Kidney epithelial cell (primary cell): ENCODE measurements around the gene CAMK2A. TPM values are rescaled to one million over a fixed set of nuclear protein-coding genes. Genes with fewer than 3 reads are reported as not detected.

ENCODE experiments used
- DNase-seq: peaks from one replicate; pipeline ENCODE4 v3.0.0-alpha.2; 2010; ENCODE audit warnings: low read depth
- H3K27me3 ChIP-seq: 2 replicates; pipeline ENCODE4 v1.6.0; 2011; ENCODE audit warnings: low read length; ENCODE audit not compliant: control insufficient read depth, insufficient read depth
- H3K36me3 ChIP-seq: 2 replicates; pipeline ENCODE4 v1.5.1; 2011; ENCODE audit warnings: low read length; ENCODE audit not compliant: control insufficient read depth, insufficient read depth
- H3K4me3 ChIP-seq: 2 replicates; pipeline ENCODE4 v1.5.1; 2011; ENCODE audit warnings: low read depth, mild to moderate bottlenecking, control low read depth, low read length
- total RNA-seq: library from RNA; depleted of rRNA; stranded (reverse); fragments of >200 nt; gene quantifications from 2 replicates; pipeline ENCODE4 v1.2.3, GENCODE V29; 2015
- TF ChIP-seq, protein P1 (sequence below): IDR thresholded peaks from 2 replicates; pipeline ENCODE4 v1.5.1; 2011; ENCODE audit warnings: mild to moderate bottlenecking, moderate library complexity, low read length, control low read depth, inconsistent platforms; ENCODE audit not compliant: insufficient read depth, poor library complexity, severe bottlenecking

CAMK2A gene
- total RNA-seq, 1 donor from 2014 or later: not detected

DNA sequence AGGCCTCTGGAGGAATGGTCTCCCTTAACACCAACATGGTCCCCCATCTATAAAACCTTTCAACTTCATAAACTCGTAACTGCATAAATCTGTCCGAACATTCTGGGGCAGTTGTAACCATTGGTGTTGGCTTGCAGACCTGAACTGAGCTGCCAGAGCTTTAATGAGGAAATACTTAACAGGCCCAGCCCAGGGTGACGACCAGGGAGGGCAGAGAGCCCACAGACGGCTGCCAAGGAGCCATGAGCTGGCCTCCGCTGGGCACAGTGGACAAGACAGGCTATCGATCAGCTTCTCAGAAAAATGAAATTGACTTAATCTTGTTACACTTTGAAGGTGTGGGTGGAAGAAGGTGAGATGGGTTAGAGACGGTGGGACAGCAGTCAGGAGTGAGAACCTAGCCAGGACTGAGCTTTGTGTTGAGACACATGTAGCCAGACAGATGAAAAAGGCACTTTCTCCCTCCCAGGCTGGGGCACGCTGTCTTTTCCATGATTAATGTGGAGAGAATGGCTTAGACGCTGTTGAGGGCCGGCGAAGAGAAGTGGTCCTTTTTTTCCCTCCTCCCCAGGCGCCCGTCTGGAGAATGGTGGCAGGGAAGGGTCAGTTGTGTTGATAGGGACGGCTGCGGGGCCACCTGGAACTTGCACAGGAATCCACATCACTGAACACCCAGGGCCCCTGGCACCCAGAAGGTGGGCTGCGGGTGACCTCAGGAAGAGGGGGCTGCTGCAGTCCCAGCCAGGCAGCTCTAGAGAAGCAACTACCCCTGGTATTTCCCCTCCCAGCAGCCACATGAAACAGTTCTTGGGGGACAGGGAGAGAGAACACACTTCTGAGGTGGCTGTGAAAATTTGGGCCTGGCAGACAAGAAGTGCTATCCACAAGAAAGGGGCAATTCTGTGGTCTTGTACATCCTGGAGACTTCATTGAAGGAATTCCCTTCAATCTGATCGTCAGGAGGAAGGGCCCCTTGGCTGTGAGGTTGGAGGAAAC lies 40.6 kb upstream of the CAMK2A start:
- no peak for DNase-seq
- TF ChIP-seq, protein P1, sequence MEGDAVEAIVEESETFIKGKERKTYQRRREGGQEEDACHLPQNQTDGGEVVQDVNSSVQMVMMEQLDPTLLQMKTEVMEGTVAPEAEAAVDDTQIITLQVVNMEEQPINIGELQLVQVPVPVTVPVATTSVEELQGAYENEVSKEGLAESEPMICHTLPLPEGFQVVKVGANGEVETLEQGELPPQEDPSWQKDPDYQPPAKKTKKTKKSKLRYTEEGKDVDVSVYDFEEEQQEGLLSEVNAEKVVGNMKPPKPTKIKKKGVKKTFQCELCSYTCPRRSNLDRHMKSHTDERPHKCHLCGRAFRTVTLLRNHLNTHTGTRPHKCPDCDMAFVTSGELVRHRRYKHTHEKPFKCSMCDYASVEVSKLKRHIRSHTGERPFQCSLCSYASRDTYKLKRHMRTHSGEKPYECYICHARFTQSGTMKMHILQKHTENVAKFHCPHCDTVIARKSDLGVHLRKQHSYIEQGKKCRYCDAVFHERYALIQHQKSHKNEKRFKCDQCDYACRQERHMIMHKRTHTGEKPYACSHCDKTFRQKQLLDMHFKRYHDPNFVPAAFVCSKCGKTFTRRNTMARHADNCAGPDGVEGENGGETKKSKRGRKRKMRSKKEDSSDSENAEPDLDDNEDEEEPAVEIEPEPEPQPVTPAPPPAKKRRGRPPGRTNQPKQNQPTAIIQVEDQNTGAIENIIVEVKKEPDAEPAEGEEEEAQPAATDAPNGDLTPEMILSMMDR: no peak

DNA sequence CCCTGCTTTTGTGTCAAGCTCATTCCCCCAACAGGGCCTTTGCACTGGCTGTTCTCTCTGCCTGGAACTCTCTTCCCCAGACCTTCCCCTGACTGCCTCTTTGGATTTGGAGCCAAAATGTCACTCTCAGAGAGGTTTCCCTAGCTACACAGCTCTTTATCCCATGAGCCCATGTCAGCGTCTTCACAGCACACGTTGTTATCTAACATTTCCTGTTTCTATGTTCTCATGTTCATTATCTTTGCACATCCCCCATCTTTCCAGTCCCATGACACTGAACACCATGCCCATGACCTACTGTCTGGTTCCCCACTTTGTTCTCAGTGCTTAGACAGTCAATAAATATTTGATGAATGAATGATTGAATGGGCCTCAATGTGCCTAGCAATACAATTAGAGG lies 39.5 kb upstream of the CAMK2A start:
- no peak for DNase-seq
- no peak overlapping the region for H3K4me3 ChIP-seq
- no peaks in the 10 kb centered on the region for H3K27me3 ChIP-seq
- no peaks in the 10 kb centered on the region for H3K36me3 ChIP-seq
- TF ChIP-seq, protein P1: no peak

More for the DNA sequence above, 40.6 kb upstream of the CAMK2A start:
- H3K4me3 ChIP-seq: no peak overlapping the region
- no peaks in the 10 kb centered on the region for H3K36me3 ChIP-seq
- no peaks in the 10 kb centered on the region for H3K27me3 ChIP-seq

DNA sequence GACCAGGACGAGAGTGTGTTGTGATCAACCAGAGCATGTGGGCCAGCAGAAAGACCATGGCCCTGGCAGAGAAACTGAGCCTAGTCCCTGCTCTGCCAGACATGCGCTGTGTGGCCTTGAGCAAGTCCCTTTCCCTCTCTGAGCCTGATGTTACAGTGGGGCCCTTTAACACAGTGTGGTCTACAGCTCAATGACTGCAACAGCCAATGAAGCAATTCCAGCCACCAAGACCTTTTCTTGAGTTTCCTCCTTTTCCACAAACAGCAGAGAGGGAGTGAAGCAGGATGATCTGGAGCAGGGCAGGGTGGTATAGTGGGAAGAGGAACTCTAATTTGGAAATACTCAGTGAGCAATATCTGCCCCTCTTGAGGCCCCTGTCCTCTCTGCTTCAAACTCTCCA lies 38.9 kb upstream of the CAMK2A start:
- no peak overlapping the region for H3K4me3 ChIP-seq
- no peaks in the 10 kb centered on the region for H3K36me3 ChIP-seq
- no peak for DNase-seq
- H3K27me3 ChIP-seq: no peaks in the 10 kb centered on the region
- TF ChIP-seq, protein P1: no peak

- no peak for DNase-seq
- no peak overlapping the region for H3K4me3 ChIP-seq
- no peaks in the 10 kb centered on the region for H3K36me3 ChIP-seq
- no peaks in the 10 kb centered on the region for H3K27me3 ChIP-seq
- TF ChIP-seq, protein P1: no peak
These were observed 37.6 kb upstream of the CAMK2A start for GRCh38 chr5:150327139-150327538.

DNA sequence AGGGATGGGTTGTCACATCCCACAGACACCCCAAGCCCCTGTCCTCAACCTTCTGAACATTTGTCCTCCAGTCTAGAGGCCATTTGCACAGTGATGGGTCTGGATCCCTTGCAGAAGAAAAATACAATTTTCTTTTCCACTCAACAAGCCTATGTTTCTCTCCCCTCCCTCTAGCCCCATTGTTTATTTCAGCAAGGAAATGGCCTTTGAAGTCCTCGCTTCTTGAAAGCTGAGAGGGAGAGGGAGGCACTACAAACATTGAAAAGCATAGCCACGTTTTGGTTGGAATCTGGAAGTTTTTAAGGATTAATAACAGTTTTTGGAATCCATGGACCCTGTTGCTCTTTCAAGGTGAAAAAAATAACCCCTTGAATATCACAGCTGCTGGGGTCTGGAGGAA lies 37.1 kb upstream of the CAMK2A start:
- TF ChIP-seq, protein P1: no peak
- no peak for DNase-seq
- H3K27me3 ChIP-seq: no peaks in the 10 kb centered on the region
- no peaks in the 10 kb centered on the region for H3K36me3 ChIP-seq
- no peak overlapping the region for H3K4me3 ChIP-seq
